IMR-90 (cell line): ENCODE results near the gene KAZALD1. TPM values are rescaled to one million over a fixed set of nuclear protein-coding genes. Genes with fewer than 3 reads are reported as not detected.
A peak's percentile ranks its signal among the peaks of the same experiment; 100 is the strongest.

Experiments used
- ATAC-seq: fragments of 200-7000 bp; cut with Tn5 transposase; 2 replicates; pipeline ENCODE4 v1.9.1; 2020; ENCODE audit warnings: low read depth, mild to moderate bottlenecking, moderate library complexity
- BruUV-seq: library from RNA; stranded (reverse); fragments of 400-500 nt; replicated peaks from 2 replicates; lab custom pipeline; 2021; lab: Mats Ljungman, UMichigan
- CTCF ChIA-PET: fragments of 300-600 bp; formaldehyde crosslinking; extraction: SDS; loops from one replicate; lab custom pipeline; 2021; ENCODE audit warnings: antibody characterized with exemption; lab: Yijun Ruan, JAX
- POLR2A ChIA-PET: fragments of 300-600 bp; sonication (Branson Sonifier 250); formaldehyde crosslinking; loops from one replicate; lab custom pipeline; 2022; ENCODE audit warnings: antibody characterized with exemption; ENCODE audit not compliant: unreplicated experiment; lab: Charles Lee
- DNase-seq: peaks from one replicate; pipeline ENCODE4 v3.0.0; 2013
- H2AFZ ChIP-seq: replicated peaks from 2 replicates; pipeline ENCODE3; 2013; ENCODE audit warnings: low read length, mild to moderate bottlenecking; ENCODE audit not compliant: poor library complexity
- H2AK5ac ChIP-seq: 2 replicates; pipeline ENCODE4 v1.6.1; 2013; ENCODE audit warnings: low read depth, low read length, inconsistent platforms
- H2AK9ac ChIP-seq: replicated peaks from 2 replicates; pipeline ENCODE3; 2013; ENCODE audit warnings: mild to moderate bottlenecking, low read depth, low read length, moderate library complexity; ENCODE audit not compliant: poor library complexity
- H2BK120ac ChIP-seq: 2 replicates; pipeline ENCODE4 v1.6.1; 2013; ENCODE audit warnings: low read depth, low read length, inconsistent platforms
- H2BK15ac ChIP-seq: 3 replicates; pipeline ENCODE4 v1.6.1; 2013; ENCODE audit warnings: low read depth, low read length, inconsistent platforms
- H2BK20ac ChIP-seq: 2 replicates; pipeline ENCODE4 v1.6.1; 2013; ENCODE audit warnings: low read depth, mild to moderate bottlenecking, inconsistent platforms, low read length, moderate library complexity
- H2BK5ac ChIP-seq: 2 replicates; pipeline ENCODE4 v1.6.1; 2013; ENCODE audit warnings: mild to moderate bottlenecking, low read depth, low read length, inconsistent platforms; ENCODE audit not compliant: poor library complexity, severe bottlenecking
- H3K14ac ChIP-seq: replicated peaks from 2 replicates; pipeline ENCODE4 v1.6.1; 2013; ENCODE audit warnings: low read depth, low read length, inconsistent platforms
- H3K18ac ChIP-seq: 2 replicates; pipeline ENCODE4 v1.6.1; 2013; ENCODE audit warnings: low read depth, low read length, control low read depth
- H3K23ac ChIP-seq: 2 replicates; pipeline ENCODE4 v1.6.1; 2013; ENCODE audit warnings: low read depth, low read length, inconsistent platforms
- H3K27ac ChIP-seq: 2 replicates; pipeline ENCODE4 v1.5.1; 2013; ENCODE audit warnings: mild to moderate bottlenecking, control low read depth, low read length; ENCODE audit not compliant: insufficient read depth
- H3K27me3 ChIP-seq: 2 replicates; pipeline ENCODE4 v1.6.1; 2013; ENCODE audit warnings: low read length; ENCODE audit not compliant: control insufficient read depth, insufficient read depth
- H3K36me3 ChIP-seq: 2 replicates; pipeline ENCODE4 v1.6.1; 2013; ENCODE audit warnings: low read length, mixed read lengths; ENCODE audit not compliant: control insufficient read depth, insufficient read depth
- H3K4ac ChIP-seq: 2 replicates; pipeline ENCODE4 v1.6.1; 2013; ENCODE audit warnings: low read depth, low read length, inconsistent platforms
- H3K4me1 ChIP-seq: 2 replicates; pipeline ENCODE4 v1.6.1; 2013; ENCODE audit warnings: low read length, mixed read lengths; ENCODE audit not compliant: control insufficient read depth, insufficient read depth
- H3K4me2 ChIP-seq: 2 replicates; pipeline ENCODE4 v1.6.1; 2013; ENCODE audit warnings: low read depth, mild to moderate bottlenecking, control low read depth, low read length, moderate library complexity
- H3K4me3 ChIP-seq: 2 replicates; pipeline ENCODE4 v1.5.1; 2013; ENCODE audit warnings: low read depth, mild to moderate bottlenecking, control low read depth, low read length, moderate library complexity; ENCODE audit not compliant: insufficient read depth
- H3K56ac ChIP-seq: 2 replicates; pipeline ENCODE4 v1.6.1; 2013; ENCODE audit warnings: low read length, inconsistent platforms; ENCODE audit not compliant: insufficient read depth; ENCODE audit errors: extremely low read depth
- H3K79me1 ChIP-seq, 2 experiments: 2 replicates each; pipeline ENCODE4 v1.6.1; 2013; ENCODE audit warnings: low read length in 2 of 2, inconsistent platforms in 1 of 2, low read depth in 1 of 2
- H3K9ac ChIP-seq: 2 replicates; pipeline ENCODE4 v1.6.1; 2013; ENCODE audit warnings: low read depth, low read length, control low read depth
- H3K9me1 ChIP-seq: 2 replicates; pipeline ENCODE4 v1.6.1; 2013; ENCODE audit warnings: low read length, inconsistent platforms; ENCODE audit not compliant: insufficient read depth
- H3K9me3 ChIP-seq: 2 replicates; pipeline ENCODE4 v1.6.1; 2013; ENCODE audit warnings: low read length; ENCODE audit not compliant: control insufficient read depth, insufficient read depth
- H4K20me1 ChIP-seq: 2 replicates; pipeline ENCODE4 v1.6.1; 2013; ENCODE audit warnings: low read length, inconsistent platforms; ENCODE audit not compliant: insufficient read depth
- H4K5ac ChIP-seq: 2 replicates; pipeline ENCODE4 v1.6.1; 2013; ENCODE audit warnings: mild to moderate bottlenecking, low read depth, low read length, control low read depth
- H4K8ac ChIP-seq, 2 experiments: 2 replicates each; pipeline ENCODE4 v1.6.1; 2013; ENCODE audit warnings: low read depth in 2 of 2, low read length in 2 of 2, control low read depth in 1 of 2, inconsistent platforms in 1 of 2
- H4K91ac ChIP-seq: 2 replicates; pipeline ENCODE4 v1.6.1; 2013; ENCODE audit warnings: low read depth, low read length, inconsistent platforms; ENCODE audit not compliant: insufficient read depth
- BHLHE40 ChIP-seq: fragments of 150-350 bp; IDR thresholded peaks from 2 replicates; pipeline ENCODE4 v1.6.1; 2016; ENCODE audit warnings: mild to moderate bottlenecking, low read depth, low read length
- CEBPB ChIP-seq: IDR thresholded peaks from 2 replicates; pipeline ENCODE4 v1.6.1; 2012; ENCODE audit warnings: low read depth, low read length, improper control_type of control experiment
- CTCF ChIP-seq: conservative IDR thresholded peaks from 2 replicates; pipeline ENCODE4 v1.5.1; 2012; ENCODE audit warnings: mild to moderate bottlenecking, low read depth, low read length, improper control_type of control experiment
- FOS ChIP-seq: fragments of 150-350 bp; IDR thresholded peaks from 2 replicates; pipeline ENCODE4 v1.6.1; 2016; ENCODE audit warnings: low read depth, low read length
- MAZ ChIP-seq: IDR thresholded peaks from 2 replicates; pipeline ENCODE4 v1.6.1; 2012; ENCODE audit warnings: low read depth, mild to moderate bottlenecking, low read length, improper control_type of control experiment, moderate library complexity, borderline replicate concordance
- MXI1 ChIP-seq: IDR thresholded peaks from 2 replicates; pipeline ENCODE4 v1.6.1; 2012; ENCODE audit warnings: low read depth, mild to moderate bottlenecking, low read length, moderate library complexity, borderline replicate concordance
- NFE2L2 ChIP-seq: fragments of 150-350 bp; IDR thresholded peaks from 2 replicates; pipeline ENCODE4 v1.6.1; 2016; ENCODE audit warnings: low read depth, mild to moderate bottlenecking, low read length
- POLR2A ChIP-seq: IDR thresholded peaks from 2 replicates; pipeline ENCODE4 v1.6.1; 2012; ENCODE audit warnings: mild to moderate bottlenecking, low read depth, low read length
- RAD21 ChIP-seq: IDR thresholded peaks from 2 replicates; pipeline ENCODE4 v1.6.1; 2012; ENCODE audit warnings: low read length, improper control_type of control experiment
- RCOR1 ChIP-seq: IDR thresholded peaks from 2 replicates; pipeline ENCODE4 v1.6.1; 2012; ENCODE audit warnings: mild to moderate bottlenecking, low read length, improper control_type of control experiment; ENCODE audit not compliant: insufficient replicate concordance
- RFX5 ChIP-seq: IDR thresholded peaks from 2 replicates; pipeline ENCODE4 v1.8.0; 2012; ENCODE audit warnings: low read depth, mild to moderate bottlenecking, low read length, moderate library complexity
- SMC3 ChIP-seq: fragments of 150-350 bp; IDR thresholded peaks from 2 replicates; pipeline ENCODE4 v1.6.1; 2016; ENCODE audit warnings: low read depth, mild to moderate bottlenecking, antibody characterized with exemption, low read length, moderate library complexity
- USF2 ChIP-seq: fragments of 150-350 bp; IDR thresholded peaks from 2 replicates; pipeline ENCODE4 v1.6.1; 2017; ENCODE audit warnings: mild to moderate bottlenecking, antibody characterized with exemption, low read length, low read depth
- WGBS, 2 experiments: methylation state at CpG; one replicate each; pipeline versions ENCODE4 v1.1.5 to v1.1.7; 2013; ENCODE audit warnings: missing lambda C conversion rate in 2 of 2; ENCODE audit not compliant: insufficient read length in 1 of 2; ENCODE audit errors: extremely low coverage in 2 of 2; 5-methylcytosine and 5-hydroxymethylcytosine counted together
- dilution Hi-C: fragments of 300-500 bp; cut with HindIII; formaldehyde crosslinking; loops from one replicate; pipeline ENCODE4 v1.14.3; 2018; ENCODE audit warnings: low sequenced_read_pairs; ENCODE audit not compliant: unreplicated experiment
- in situ Hi-C: fragments of 300-500 bp; cut with MboI; formaldehyde crosslinking; loops from 3 replicates; pipeline ENCODE4 v1.14.3; 2019; ENCODE audit warnings: low sequenced_read_pairs, inconsistent platforms, mixed read lengths
- intact Hi-C: fragments of 100-400 bp; cut with micrococcal nuclease; formaldehyde crosslinking; loops from 2 replicates; pipeline ENCODE4 v1.10.0; 2022
- polyA plus RNA-seq, 3 experiments: library from polyadenylated mRNA; depleted of rRNA; stranded (reverse); fragments of >200 nt; gene quantifications; 2 replicates each; pipeline ENCODE4 v1.2.3, GENCODE V29; 2012; ENCODE audit warnings: low replicate concordance in 1 of 3
- total RNA-seq: library from RNA; depleted of rRNA; stranded (reverse); fragments of >200 nt; gene quantifications from 2 replicates; pipeline ENCODE4 v1.2.3, GENCODE V29; 2012
- TF ChIP-seq, protein P1 (sequence below): fragments of 150-350 bp; IDR thresholded peaks from 2 replicates; pipeline ENCODE4 v1.6.1; 2016; ENCODE audit warnings: low read depth, mild to moderate bottlenecking, low read length, moderate library complexity, borderline replicate concordance

Gene KAZALD1
- total and polyA plus RNA-seq, 2 of the 4 experiments (the other 2 are of a cell fraction), result 9.1 to 18.6 TPM

GRCh38 chr10:101018600-101019439 lies 43.0 kb upstream of the KAZALD1 start:
- WGBS, 2 experiments, result 4% methylated on average over 21 of the region's 45 CpGs; no CpG with 5 or more reads in 1 of the 2 experiments
- no peak overlapping the region for H3K4me2 ChIP-seq
- TF ChIP-seq RFX5 (no peak), USF2 (no peak), NFE2L2 (no peak), SMC3 (peak; percentile 51), MXI1 (no peak), RAD21 (peak; percentile 79), FOS (no peak), RCOR1 (no peak), CTCF (peak; percentile 89), CEBPB (no peak), BHLHE40 (no peak), POLR2A (no peak), MAZ (0 out of 2 replicates have a peak, but pooled peaks have one; percentile 29)
- TF ChIP-seq, protein P1, sequence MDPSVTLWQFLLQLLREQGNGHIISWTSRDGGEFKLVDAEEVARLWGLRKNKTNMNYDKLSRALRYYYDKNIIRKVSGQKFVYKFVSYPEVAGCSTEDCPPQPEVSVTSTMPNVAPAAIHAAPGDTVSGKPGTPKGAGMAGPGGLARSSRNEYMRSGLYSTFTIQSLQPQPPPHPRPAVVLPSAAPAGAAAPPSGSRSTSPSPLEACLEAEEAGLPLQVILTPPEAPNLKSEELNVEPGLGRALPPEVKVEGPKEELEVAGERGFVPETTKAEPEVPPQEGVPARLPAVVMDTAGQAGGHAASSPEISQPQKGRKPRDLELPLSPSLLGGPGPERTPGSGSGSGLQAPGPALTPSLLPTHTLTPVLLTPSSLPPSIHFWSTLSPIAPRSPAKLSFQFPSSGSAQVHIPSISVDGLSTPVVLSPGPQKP, result no peak

More at GRCh38 chr10:101018600-101019439, 43.0 kb upstream of the KAZALD1 start:
- no peak overlapping the region for H4K5ac ChIP-seq
- no peak overlapping the region for H2BK15ac ChIP-seq
- no peak overlapping the region for H3K56ac ChIP-seq
- no peaks in the 10 kb centered on the region for H3K36me3 ChIP-seq
- peak; percentile 90 for ATAC-seq
- H4K20me1 ChIP-seq, result no peaks in the 10 kb centered on the region
- DNase-seq, result peak; percentile 77
- peaks cover 2% of the 10 kb centered on the region; the same call in 1 of the 2 replicates for H3K9me1 ChIP-seq
- no TSS peak for BruUV-seq
- intact Hi-C loops (loop anchor here (2.0 to 10.0 kb wide), 2 partner anchors 48 to 454 kb away; no protein-coding TSS in a partner anchor), dilution Hi-C loops (no loop called here), in situ Hi-C loops (no loop called here)
- no peak overlapping the region for H3K4ac ChIP-seq
- H3K23ac ChIP-seq, result no peak overlapping the region
- H2BK20ac ChIP-seq, result no peak overlapping the region
- no peak overlapping the region for H2BK5ac ChIP-seq
- H2BK120ac ChIP-seq, result no peak overlapping the region
- 0 out of 4 replicates have a peak, but pooled peaks cover 0 to 7% of the 10 kb centered on the region in 2 experiments for H3K79me1 ChIP-seq
- peak overlapping the region; percentile 79 for H2AFZ ChIP-seq
- POLR2A ChIA-PET, result no interaction called here
- no peak overlapping the region for H4K91ac ChIP-seq
- no peak overlapping the region for H3K27ac ChIP-seq
- no peaks in the 10 kb centered on the region for H3K9me3 ChIP-seq
- CTCF ChIA-PET, result interaction anchor here (0.7 to 6.8 kb wide), 13 partner anchors 12 to 124 kb away, joined by 3 to 48 read pairs (median 4); partner anchors contain the start of genes LZTS2, PDZD7 and SFXN3
- peaks cover 10% of the 10 kb centered on the region for H3K4me1 ChIP-seq
- H2AK5ac ChIP-seq, result no peak overlapping the region
- no peak overlapping the region for H3K9ac ChIP-seq
- H3K27me3 ChIP-seq, result peaks cover 1% of the 10 kb centered on the region; the same call in 1 of the 2 replicates
- H3K4me3 ChIP-seq, result no peak overlapping the region
- no peak overlapping the region for H2AK9ac ChIP-seq
- no peak overlapping the region for H3K18ac ChIP-seq
- no peak overlapping the region for H4K8ac ChIP-seq
- no peak overlapping the region for H3K14ac ChIP-seq
